NCI-H1092 treated with DMSO at 0.1 percent for 48 hours (cell line): ENCODE data around the gene LRRC36.

ENCODE experiments used
- DNase-seq: peaks from one replicate; lab custom pipeline; 2025; lab: John Stamatoyannopoulos, UW

The LRRC36 gene

GRCh38 chr16:67294171-67294757, 32.4 kb upstream of the LRRC36 start:
- DNase-seq = no peak

- DNase-seq = no peak
These were observed 31.7 kb upstream of the LRRC36 start for GRCh38 chr16:67294938-67295361.

- no peak for DNase-seq
These were observed 30.2 kb upstream of the LRRC36 start for GRCh38 chr16:67296420-67296819.

- no peak for DNase-seq
These were observed 28.3 kb upstream of the LRRC36 start for GRCh38 chr16:67298277-67298676.

GRCh38 chr16:67299269-67299668, 27.3 kb upstream of the LRRC36 start:
- DNase-seq = no peak

GRCh38 chr16:67301080-67301782, 25.4 kb upstream of the LRRC36 start:
- DNase-seq = no peak

- no peak for DNase-seq
These were observed 24.5 kb upstream of the LRRC36 start for GRCh38 chr16:67302076-67302475.

- DNase-seq = no peak
These were observed 23.6 kb upstream of the LRRC36 start for GRCh38 chr16:67302970-67303369.

GRCh38 chr16:67304020-67304419, 22.6 kb upstream of the LRRC36 start:
- DNase-seq = no peak

GRCh38 chr16:67305216-67306071, 21.2 kb upstream of the LRRC36 start:
- DNase-seq = no peak

- no peak for DNase-seq
These were observed 16.1 kb upstream of the LRRC36 start for GRCh38 chr16:67310561-67310960.

GRCh38 chr16:67311607-67312488, 14.8 kb upstream of the LRRC36 start:
- no peak for DNase-seq

GRCh38 chr16:67312719-67313118, 13.9 kb upstream of the LRRC36 start:
- no peak for DNase-seq

GRCh38 chr16:67317853-67318252, 8.8 kb upstream of the LRRC36 start:
- no peak for DNase-seq

- no peak for DNase-seq
These were observed 522 bp upstream of the LRRC36 start for GRCh38 chr16:67326115-67326471.

- DNase-seq = no peak
These were observed 1.1 kb downstream of the LRRC36 start for GRCh38 chr16:67327743-67328142.

- DNase-seq = no peak
These were observed 3.3 kb downstream of the LRRC36 start for GRCh38 chr16:67329901-67330300.

- DNase-seq = no peak
These were observed 6.7 kb downstream of the LRRC36 start for GRCh38 chr16:67333315-67333714.

GRCh38 chr16:67336116-67336515, 9.5 kb downstream of the LRRC36 start:
- DNase-seq = no peak

GRCh38 chr16:67336648-67337047, 10.0 kb downstream of the LRRC36 start:
- DNase-seq = no peak

- DNase-seq = peak; percentile 19
These were observed 12.8 kb downstream of the LRRC36 start for GRCh38 chr16:67339453-67339852.

GRCh38 chr16:67341250-67341649, 14.6 kb downstream of the LRRC36 start:
- no peak for DNase-seq
